AML-193 (cell line): ENCODE results near the gene PASK.
A peak's percentile ranks its signal among the peaks of the same experiment; 100 is the strongest.

Experiments used
- DNase-seq, 2 experiments: peaks; one replicate each; lab custom pipeline; 2025; lab: John Stamatoyannopoulos, UW

Gene PASK

DNA sequence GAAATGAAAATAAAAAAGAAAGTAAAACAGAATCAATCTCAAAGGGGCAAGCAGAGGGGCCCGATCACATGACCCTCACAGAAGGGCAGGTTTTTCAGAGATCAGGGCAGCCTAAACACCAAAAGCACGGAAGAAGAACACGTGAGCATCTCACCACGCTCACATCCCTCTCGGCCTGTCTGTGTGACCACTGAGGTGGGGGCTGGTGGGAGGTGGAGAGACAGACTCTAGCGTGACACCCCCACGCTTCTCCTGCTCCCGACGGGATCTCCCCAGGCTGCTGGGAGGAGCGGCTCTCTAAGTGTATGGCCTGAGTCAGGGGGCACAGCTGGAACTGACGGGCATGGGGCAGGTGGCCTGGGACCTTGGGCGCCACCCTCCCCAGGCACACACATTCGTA is 23.6 kb downstream of the PASK start:
- DNase-seq = no peak

DNA sequence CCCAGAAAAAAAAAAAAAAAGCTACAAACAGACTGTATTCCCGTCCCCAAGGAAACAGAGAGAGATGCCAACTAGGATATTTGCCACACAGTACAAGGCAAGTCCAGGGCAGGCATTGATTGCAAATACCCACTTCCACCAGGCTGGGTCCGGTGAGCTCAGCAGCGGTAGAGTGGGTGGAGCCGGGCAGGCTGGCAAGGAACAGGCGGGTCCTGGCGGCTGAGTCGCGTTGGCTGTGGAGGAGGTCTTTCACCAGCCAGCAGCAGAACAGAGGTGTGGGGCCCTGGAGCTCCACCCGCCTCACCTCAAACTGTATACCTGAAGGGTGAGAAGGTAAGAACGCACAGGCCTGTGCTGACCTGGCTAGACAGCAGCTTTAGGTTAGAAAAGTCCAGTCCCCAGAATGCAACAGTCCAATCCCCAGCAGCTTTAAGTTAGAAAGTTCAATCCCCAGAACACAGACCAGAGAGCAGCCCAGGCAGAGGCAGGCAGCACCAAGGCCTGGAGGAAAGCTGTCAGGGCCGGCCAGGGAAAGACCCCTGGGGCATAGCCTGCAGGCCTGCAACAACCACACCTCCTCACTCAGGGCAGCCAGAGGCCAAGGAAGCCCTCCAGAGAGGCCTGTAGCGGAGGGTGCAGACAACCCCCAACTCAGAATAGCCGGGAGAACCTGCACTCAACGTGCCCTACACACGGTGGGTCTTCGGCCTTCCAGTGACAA is 25.3 kb downstream of the PASK start:
- DNase-seq = no peak

DNA sequence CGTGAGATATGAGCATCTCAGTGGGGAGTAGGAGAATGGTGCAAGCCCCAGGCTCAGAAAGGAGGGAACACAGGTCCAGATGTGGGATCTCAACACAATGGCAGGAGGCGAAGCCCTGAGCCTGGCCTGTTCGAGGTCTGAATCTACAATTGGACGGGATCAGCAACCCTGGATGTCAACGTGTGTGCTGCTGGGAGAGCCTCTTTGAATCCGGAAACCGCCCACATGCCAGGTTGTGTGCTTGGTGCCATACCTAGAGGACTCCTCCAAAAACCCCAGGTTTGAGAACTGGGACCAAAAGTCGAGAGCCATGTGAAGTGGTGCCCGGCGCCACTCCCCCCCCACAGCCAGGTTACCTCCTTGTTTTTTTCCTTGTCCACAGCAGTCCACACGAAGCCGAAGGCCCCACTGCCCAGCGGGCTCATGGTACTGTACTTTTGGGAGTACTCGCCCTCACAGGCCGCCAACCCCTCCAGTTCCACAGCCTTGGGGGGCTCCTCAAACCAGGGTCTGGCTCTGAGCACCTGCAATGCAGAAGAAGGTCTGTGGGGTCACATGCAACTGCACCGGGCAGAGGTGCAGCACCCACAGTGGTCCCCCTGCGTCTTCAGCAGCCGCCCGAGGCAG is 26.8 kb downstream of the PASK start:
- no peak for DNase-seq

DNA sequence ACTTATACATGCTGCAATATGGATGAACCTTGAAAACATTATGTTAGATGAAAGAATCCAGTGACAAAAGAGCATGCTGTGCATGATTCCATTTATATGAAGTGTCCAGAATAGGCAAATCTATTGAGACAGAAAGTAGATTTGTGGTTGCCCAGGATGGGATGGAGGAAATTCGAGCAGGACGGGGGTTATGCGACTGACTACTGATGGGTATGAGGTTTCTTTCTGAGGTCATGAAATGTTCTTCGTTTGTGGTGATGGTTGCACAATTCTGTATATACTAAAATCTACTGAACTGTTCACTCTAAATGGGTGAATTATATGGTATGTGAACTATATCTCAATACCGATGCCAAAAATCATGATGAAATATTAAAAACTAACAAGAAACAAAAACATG is 28.3 kb downstream of the PASK start:
- DNase-seq = no peak

DNA sequence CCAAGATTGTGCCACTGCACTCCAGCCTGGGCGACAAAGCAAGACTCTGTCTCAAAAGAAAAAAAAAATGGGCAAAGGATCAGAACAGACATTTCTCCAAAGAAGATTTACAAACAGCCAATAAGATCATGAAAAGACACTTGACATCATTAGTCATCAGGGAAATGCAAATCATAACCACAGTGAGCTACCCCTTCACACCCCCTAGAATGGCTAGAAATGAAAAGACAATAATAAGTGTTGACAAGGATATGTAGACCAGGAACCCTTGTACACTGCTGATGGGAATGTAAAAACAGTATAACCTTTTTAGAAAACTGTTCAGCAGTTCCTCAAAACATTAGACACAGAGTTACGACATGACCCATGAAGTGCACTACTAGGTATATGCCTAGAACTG is 28.8 kb downstream of the PASK start:
- peak in 1 of 2 experiments; percentile 1 for DNase-seq

DNA sequence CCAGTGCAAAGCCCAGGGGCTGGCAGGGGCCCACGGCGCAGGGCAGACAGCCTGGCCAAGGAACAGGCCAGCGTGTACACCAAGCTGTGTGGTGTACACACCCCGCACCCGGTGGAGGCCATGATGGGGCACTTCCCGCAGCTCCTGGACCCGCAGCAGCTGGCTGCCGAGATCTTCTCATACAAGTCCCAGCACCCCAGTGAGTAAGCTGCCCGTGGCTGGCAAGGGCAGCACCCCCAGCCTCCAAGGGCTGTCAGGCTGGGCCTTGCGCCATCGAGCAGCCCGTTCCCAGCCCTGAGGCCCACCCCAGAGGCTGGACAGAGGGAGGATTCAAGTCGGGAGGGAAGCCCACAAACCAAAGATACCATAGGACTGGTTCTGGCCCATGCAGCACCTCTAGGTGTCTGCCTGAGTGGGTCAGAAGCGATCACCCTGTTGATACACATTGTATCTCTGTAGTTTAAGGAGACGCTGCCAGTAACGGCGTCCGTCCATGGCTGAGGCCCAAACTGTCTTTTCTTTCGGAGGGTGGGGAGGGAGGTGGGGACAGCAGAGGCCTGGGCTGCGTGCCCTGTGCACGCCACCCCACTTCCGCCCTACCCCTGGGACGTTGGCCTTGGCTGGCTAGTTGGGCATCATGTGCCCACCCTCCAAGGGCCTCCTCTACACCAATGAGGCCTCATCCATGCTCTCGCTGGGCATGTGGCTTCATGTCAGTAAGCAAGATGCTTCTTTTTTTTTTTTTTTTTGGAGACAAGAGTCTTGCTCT is 30.4 kb downstream of the PASK start:
- DNase-seq = no peak

DNA sequence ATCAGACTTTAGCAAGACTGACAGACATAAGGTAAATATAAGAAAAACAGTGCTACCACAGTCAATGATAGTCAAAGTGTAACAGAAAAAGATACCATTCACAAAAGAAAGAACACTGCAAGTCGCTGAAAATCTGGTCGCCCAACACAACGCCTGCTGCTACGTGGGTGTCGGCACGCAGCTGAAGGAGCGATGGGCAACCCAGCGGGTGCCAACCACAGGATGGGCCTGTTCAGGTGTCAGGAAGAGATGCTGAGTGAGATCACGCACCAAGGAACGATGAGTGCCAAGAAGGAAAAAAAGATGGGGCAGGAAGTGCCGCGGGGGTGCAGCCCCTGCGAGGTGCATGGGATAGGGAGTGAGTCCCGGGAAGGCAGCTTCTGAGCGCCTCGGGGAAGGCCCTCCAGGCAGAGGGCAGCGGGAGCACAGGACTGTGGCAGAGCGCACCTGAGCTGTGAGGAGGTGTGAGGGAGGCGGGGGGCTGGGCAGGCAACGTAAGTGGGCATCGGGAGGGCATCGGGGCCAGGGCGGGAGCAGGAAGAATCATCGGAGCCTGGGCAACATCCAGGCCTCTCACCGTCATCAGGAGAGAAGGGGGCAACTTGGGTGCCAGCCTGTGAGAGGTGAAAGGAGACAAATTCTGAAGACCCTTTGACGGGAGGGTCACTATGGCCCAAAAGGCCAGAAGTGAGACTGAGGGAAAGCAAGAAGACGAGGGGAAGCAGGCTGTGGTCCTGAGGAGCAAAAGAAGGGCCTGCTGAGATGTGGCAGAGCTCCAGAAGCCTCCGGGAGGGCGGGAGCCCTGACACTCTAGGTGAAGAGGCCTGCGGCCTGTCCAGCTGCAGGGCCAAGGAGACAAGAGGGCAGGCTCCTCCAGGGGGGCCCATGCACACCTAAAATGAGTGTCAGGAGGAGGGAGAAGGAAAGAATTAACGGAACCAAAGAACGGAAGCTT is 32.4 kb downstream of the PASK start:
- DNase-seq = no peak

DNA sequence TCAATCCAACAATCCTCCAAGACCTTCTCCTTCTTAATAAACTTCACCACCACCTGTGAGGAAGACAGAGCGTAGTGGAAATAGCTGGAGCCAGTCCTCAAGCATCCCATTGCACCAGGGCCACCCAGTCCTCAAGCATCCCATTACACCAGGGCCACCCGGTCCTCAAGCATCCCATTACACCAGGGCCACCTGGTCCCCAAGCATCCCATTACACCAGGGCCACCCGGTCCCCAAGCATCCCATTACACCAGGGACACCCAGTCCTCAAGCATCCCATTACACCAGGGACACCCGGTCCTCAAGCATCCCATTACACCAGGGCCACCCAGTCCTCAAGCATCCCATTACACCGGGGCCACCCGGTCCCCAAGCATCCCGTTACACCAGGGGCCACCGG is 33.9 kb downstream of the PASK start:
- DNase-seq = no peak

DNA sequence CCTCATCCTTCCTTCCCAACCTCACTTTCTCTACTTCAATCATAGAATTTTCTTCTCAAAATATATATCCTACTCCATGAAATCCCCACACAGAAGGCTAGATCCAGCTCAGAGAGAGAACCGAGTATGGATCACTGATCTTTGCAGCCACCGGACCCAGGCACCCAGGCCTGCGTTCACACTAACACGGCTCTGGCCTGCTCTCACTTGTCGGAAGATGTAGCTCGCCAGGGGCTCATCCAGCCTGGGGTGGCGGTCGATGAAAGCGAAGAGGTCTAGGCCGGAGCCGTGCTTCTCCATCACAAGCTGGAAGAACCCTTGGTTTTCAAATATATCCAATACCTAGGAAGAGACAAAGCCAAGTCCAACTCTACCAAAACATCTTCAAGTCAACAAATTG is 34.4 kb downstream of the PASK start:
- no peak for DNase-seq

DNA sequence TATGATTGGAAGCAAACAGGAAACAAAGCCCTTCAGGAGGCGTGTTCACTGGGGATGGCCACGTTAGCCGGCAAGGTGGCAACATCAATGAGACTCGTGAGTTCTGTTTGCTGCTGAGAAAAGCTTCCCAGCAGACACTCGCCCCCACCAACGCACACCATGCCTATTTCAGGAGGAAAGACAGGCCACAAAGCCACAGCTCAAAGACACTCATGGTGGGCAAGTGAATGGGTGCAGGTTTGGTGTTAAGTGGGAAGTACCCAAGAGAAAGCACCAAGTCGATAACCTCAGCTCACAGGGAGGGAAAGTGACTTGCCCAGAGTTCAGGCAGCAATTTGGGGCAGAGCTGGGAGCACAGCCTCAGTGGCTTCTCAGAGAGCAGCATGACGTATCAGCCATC is 36.7 kb downstream of the PASK start:
- DNase-seq = no peak

DNA sequence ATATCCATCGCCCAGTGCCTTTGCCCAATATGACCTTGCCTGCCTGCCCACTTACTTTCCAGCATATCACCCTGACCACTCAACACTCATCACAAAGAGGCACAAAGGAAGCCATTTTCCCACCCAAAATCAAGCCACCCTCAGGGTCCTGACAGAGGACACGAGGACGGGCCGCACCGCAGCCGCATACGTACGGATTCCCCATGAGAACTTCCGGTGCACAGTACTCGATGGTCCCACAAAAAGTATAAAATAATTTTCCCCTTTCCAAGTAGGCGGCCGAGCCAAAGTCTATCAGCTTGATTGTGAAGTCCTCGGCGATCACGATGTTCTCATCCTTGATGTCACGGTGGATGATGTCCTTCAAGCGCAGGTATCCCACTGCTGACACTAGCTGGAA is 37.2 kb downstream of the PASK start:
- DNase-seq = no peak

DNA sequence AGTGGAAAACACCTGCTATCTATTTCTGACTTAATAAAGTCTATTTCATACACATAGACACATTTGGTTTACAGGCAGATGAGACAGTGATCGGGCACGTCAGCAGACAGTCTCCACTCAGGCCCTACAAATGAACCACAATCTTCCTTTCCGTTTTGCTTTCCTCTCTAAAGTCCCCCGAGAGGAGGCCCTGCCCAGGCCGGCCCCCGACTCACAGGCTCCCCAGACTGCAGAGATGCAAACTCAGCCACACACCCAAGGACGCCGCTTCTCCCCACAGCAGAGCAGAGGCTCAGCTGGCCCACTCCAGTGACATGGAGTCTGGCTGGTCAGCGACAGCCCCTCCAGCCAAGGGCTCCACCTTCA is 37.8 kb downstream of the PASK start:
- no peak for DNase-seq

DNA sequence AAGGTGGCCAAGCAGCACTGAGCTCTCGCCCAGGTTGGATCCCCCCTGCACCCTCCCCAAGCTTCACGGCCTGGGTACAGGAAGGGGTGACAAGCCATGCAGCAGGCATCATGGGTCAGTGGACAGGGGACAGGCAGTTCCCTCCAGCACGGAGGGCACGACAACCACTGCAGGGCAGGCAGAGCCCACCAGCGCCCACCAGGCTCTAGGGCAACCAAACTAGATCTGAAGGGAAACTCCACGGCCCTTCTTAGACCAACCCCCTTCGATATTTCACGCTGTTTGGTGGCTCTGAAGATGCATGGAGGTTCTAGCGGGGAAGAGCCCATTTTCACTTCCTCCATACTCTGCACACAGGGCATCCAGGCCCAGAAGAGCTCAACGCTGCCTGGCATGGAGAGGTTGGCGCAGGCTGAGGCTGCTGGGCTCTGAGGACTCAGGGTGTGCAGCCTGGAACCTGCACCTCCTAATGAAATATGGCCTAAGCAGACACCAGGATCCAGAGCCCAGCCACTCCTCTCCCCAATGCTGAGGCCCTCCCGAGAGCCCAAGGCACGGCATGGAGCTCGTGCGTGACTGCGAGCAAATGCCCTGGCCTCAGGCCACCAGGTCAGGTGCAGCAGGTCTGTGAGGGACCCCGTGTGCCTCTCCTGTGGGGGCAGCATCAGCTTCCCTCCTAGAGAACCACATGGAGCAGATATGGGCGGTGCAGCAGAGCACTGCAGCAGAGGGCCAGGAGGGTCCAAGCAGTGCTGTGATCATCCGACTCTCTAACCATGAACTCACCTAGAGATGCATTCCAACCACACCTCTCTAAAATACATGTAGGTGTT is 38.4 kb downstream of the PASK start:
- DNase-seq = no peak

DNA sequence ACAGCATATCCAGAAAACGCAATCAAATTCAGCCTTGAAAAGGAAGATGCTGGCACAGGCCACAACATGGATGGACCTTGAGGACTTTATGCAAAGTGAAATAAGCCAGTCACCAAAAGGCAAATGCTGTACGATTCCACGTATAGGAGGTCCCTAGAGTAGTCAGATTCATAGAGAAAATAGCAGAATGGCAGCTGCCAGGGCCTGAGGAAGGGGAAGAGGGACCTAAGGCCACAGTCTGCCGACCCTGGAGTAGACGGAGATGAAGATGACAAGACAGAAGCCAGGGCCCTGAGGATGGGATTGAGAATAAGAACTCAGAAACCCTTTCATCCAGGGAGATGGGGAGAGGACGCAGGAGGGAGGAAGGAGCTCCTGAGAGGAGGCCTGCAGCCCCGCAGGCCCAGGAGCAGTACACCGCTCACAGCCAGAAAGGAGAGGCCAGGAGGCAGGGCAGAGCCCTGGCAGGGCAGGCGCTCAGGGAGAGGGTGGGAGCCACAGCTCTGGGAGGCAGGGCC is 39.1 kb downstream of the PASK start:
- no peak for DNase-seq

DNA sequence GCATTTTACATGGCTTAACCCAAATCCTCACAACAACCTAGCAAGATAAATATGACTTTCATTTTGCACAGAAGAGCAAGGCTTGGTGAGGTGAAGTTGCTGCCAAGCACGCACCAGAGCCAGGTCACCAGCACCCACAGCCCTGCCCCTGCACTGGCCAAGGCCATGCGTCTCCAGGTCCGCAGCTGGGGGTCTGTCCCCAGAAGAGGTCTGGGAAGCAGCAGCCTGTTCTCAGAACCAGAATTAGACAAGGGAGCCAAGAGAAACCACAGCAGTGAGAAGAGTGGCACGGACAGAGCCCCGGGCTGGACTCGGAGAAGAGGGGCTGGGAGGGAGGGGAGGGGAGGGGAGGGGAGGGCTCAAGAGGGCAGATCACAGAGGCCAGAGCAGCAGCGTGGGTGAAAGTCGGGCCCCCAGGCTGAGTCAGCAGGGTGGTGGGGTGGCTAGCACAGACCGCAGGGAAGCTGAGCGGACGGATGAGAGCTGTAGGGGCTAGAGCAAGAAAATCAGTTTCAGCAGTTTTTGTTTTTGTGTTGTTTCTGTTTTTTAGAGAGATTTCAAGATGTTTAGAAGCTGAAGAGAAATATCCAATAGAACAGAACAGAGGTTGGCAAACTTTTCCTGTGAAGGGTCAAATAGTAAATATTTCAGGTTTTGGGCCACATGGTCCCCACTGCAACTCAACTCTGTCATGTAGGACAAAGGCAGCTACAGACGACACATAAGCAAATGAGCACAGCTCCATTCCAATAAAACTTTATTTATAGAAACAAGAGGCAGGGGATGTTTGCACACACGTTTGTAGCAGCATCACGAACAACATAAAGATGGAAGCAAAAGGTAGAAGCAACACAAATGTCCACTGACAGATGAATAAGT is 39.8 kb downstream of the PASK start:
- no peak for DNase-seq

DNA sequence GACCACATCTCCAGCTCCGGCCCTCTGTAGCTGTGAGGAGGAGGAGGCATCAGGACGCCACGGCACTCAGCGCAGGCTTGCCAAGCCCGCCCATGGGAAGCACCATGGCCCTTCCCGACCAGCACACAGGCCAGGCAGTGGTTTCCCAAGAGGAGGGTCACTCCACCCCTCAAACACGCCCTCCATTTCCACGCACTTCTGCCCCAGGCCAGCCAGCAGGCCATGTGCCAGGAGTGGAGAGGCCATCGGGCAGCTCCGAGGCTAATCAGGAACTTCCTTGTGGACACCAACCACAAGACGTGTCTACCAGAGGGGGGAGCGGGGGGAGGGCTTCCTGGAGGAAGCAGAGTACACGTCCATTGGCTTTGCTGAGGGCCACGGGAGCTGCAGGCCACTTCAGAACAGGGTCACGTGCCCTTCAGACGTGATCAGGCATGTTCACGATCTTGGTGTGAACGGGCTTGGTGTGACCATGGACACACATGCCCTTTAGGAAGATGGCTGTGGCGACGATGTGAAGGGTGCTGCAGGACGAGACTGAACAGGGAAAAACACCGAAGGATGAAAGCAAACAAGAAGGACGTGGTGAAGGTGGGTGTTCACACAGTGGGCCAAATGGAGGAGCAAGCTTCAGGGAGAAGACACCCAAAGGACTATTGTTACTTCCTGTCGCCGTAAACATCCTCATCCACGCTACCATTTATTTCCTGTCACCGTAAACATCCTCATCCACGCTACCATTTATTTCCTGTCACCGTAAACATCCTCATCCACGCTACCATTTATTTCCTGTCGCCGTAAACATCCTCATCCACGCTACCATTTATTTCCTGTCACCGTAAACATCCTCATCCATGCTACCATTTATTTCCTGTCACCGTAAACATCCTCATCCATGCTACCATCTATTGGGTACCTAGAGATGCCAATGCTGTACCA is 40.7 kb downstream of the PASK start:
- no peak for DNase-seq

DNA sequence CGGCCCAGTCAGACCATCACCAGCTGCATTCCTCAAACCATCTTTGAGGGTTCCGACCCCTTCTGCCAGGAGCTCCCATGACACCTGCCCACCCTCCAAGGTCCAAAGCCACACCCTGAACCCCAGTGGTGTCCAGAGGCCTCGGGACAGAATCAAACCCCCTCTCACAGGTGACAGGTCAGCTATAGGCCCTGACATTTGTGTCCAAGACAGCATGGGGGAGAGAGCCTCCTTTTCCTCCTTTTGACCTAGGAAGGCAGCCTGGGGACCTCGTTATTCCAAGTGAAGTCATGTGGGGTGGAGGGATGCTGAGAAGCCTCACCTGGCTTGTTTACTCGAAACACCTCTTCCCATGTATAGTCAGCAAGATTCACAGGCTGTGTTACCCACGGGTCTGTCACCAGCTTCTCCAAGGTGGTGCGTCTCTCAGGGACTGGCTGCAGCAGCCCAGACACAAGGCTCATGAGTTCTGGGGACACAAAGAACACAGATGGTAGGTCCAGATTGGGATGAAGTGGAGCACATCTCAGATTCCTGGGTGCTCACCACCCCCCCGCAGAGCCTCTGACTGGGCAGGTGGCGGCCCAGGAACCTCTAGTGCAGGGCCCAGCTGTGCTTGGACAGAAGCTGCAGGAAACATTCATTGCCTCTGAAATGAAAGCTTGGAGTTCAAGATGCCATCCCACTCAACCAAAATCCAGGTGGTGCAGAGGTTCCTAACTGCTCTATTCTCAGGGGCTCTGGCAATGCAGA is 42.1 kb downstream of the PASK start:
- DNase-seq = no peak

DNA sequence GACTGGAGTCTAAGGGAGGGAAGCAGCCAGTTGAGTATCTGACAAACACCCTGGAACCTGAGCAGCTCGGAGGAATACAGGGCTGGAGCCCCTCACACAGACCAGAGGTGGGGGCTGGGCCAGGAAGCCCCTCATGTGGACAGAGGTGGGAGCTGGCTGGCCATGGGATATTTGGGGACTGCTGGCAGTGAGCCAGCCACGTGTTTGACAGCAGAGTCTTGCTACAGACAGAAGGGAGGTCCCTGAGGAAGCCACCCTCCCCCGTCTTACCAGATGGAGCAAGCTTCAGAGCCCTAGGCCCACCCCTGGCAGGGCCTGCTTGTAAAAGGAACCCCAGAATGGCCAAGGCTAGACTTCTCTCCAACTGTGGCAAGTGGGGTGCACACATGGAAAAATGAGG is 43.6 kb downstream of the PASK start:
- no peak for DNase-seq
